ENCODE measurements around the gene C17orf114.
"Not testable (repeated sequence)": the region's sequence is repeated elsewhere in the genome, so short reads cannot be mapped to it uniquely, and the experiment has no call there.

C17orf114 gene

DNA sequence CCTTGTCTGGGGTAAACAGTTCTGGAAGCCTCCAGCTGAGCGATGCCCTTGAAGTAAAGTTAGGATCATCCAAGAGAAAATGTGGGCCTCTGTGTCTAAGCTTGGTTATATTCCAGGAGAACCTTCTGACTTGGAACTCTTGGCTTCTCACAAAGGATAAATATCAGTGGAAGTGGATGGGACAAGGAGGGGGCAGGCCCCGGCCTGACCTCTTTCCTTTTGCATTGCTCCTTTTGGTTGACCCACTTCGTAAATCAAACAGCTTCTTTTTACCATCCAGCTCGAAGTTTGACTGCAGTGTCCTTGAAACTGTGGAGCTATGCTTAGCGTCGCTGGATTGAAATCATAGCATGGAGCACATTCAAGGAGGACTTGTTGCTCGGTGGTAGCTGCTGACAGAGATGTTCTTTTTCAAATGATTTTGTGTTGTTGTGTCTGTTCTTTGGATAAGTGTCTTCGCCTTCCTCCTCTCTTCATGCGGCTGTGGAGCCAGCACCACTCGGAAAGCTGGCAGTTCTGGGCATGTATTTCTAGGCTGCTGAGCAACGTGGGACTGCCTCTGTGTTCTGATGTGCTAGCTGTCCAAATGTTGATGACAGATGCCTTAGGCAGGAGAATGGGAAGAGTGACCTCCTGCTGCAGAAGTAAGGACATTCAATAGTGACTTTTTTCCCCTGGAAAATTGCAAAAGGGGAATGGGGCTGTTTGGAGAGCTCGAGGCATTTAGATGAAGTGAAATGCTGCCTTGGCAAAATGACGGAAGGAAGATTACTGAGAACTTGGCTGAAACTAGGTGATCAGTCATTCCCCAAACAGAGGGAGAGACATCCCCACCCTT is 35.6 kb upstream of the C17orf114 start:
- no peak overlapping the region for H3K4me3 ChIP-seq (ENCODE audit: low read depth, low read length)
- no peak for DNase-seq
- no peaks in the 10 kb centered on the region for H3K9me3 ChIP-seq
- H3K4me1 ChIP-seq = no peaks in the 10 kb centered on the region
- no peaks in the 10 kb centered on the region for H3K27me3 ChIP-seq
- H3K36me3 ChIP-seq = no peaks in the 10 kb centered on the region
- TF ChIP-seq, protein P1, sequence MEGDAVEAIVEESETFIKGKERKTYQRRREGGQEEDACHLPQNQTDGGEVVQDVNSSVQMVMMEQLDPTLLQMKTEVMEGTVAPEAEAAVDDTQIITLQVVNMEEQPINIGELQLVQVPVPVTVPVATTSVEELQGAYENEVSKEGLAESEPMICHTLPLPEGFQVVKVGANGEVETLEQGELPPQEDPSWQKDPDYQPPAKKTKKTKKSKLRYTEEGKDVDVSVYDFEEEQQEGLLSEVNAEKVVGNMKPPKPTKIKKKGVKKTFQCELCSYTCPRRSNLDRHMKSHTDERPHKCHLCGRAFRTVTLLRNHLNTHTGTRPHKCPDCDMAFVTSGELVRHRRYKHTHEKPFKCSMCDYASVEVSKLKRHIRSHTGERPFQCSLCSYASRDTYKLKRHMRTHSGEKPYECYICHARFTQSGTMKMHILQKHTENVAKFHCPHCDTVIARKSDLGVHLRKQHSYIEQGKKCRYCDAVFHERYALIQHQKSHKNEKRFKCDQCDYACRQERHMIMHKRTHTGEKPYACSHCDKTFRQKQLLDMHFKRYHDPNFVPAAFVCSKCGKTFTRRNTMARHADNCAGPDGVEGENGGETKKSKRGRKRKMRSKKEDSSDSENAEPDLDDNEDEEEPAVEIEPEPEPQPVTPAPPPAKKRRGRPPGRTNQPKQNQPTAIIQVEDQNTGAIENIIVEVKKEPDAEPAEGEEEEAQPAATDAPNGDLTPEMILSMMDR (IDR thresholded peaks at IDR 0.05; ENCODE audit: low read depth, low read length) = no peak

GRCh38 chr17:4836221-4836620 is 34.1 kb upstream of the C17orf114 start:
- DNase-seq = no peak
- Histone ChIP-seq H3K4me3 (ENCODE audit: low read depth, low read length) (no peak overlapping the region), H3K9me3 (no peaks in the 10 kb centered on the region), H3K4me1 (no peaks in the 10 kb centered on the region), H3K36me3 (no peaks in the 10 kb centered on the region), H3K27me3 (no peaks in the 10 kb centered on the region)
- TF ChIP-seq, protein P1 (IDR thresholded peaks at IDR 0.05; ENCODE audit: low read depth, low read length) = no peak

GRCh38 chr17:4834681-4835020 is 32.5 kb upstream of the C17orf114 start:
- no peak for DNase-seq
- H3K36me3 ChIP-seq = no peaks in the 10 kb centered on the region
- no peaks in the 10 kb centered on the region for H3K4me1 ChIP-seq
- no peaks in the 10 kb centered on the region for H3K9me3 ChIP-seq
- no peaks in the 10 kb centered on the region for H3K27me3 ChIP-seq
- H3K4me3 ChIP-seq (ENCODE audit: low read depth, low read length) = peak overlapping the region; percentile 72
- TF ChIP-seq, protein P1 (IDR thresholded peaks at IDR 0.05; ENCODE audit: low read depth, low read length) = no peak

GRCh38 chr17:4833941-4834680 is 32.0 kb upstream of the C17orf114 start:
- no peak for DNase-seq
- Histone ChIP-seq H3K9me3 (no peaks in the 10 kb centered on the region), H3K36me3 (no peaks in the 10 kb centered on the region), H3K27me3 (no peaks in the 10 kb centered on the region), H3K4me3 (ENCODE audit: low read depth, low read length) (peak overlapping the region; percentile 72), H3K4me1 (no peaks in the 10 kb centered on the region)
- TF ChIP-seq, protein P1 (IDR thresholded peaks at IDR 0.05; ENCODE audit: low read depth, low read length) = no peak

DNA sequence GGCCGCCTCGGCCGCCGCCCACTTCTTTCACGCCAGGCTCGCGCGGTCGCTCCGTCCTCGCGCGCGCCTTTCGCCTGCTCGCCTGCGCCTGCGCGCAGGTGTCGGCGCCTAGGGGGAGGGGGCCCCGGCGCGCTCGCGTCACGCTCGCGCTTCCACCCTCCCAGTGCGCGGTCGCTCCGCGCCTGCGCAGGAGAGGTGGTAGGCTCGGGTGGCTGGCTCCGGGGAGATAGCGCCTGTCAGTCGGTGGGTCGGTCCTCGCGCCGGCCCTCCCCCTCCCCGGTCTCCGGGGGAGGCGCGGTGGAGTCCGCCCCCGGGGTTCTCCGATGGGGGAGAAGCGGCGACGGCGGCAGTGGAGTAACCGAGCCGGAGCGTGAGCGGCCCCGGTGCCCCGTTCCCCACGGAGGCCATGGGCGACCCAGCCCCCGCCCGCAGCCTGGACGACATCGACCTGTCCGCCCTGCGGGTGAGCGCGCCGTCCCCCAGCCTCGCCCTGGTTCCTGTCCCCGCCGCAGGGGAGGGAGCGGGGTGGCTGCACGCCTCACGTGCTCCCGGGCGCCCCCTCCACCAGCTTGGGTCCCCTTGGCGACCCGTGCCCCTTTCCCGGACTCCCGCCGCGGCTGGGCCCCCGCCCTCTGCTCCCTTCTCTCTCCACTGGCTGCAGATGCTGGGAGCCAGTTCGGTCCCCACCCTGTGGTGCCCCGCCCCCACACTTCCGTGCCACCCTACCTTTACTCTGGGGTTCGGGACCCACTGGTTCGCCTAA is 31.2 kb upstream of the C17orf114 start, which contains the start of gene MINK1:
Gene MINK1 (plus strand): TSS at position 163 of the 763 bp plus-strand sequence. CDS start 244 bp downstream, at position 407.
- peak within 1 kb of the TSS; percentile 72 for H3K4me3 ChIP-seq (ENCODE audit: low read depth, low read length)
- TF ChIP-seq, protein P1 (IDR thresholded peaks at IDR 0.05; ENCODE audit: low read depth, low read length) = no peak
- H3K36me3 ChIP-seq = no peaks in the 10 kb centered on the region
- peak; percentile 84 for DNase-seq
- H3K4me1 ChIP-seq = no peaks in the 10 kb centered on the region
- H3K9me3 ChIP-seq = no peaks in the 10 kb centered on the region
- no peaks in the 10 kb centered on the region for H3K27me3 ChIP-seq

- H3K9me3 ChIP-seq, H3K4me1 ChIP-seq, H3K27me3 ChIP-seq, DNase-seq, H3K36me3 ChIP-seq: not testable (repeated sequence)
- H3K4me3 ChIP-seq (ENCODE audit: low read depth, low read length) = peak overlapping the region; percentile 72
Observed at GRCh38 chr17:4832829-4833177, 30.7 kb upstream of the C17orf114 start.

Data from BE2C (cell line).